Stimulated activated naive CD8-positive, alpha-beta T cell treated with anti-CD3 and anti-CD28 coated beads, Interleukin-15, amount 100 ng/mL, for 72 hours (primary cell): Measurements from ENCODE around the gene PRRG4.
A peak's percentile ranks its signal among the peaks of the same experiment; 100 is the strongest.
"Not testable (repeated sequence)": the region's sequence is repeated elsewhere in the genome, so short reads cannot be mapped to it uniquely, and the experiment has no call there.

Source experiments
- ATAC-seq: fragments of 150-1000 bp; cut with Tn5 transposase; 2 replicates; pipeline ENCODE4 v1.10.0; 2021; ENCODE audit warnings: mild to moderate bottlenecking, moderate library complexity
- DNase-seq, 2 donors: peaks; one replicate each; pipeline ENCODE4 v3.0.0; 2021 to 2022
- H3K27ac Mint-ChIP-seq, 2 donors: one replicate each; pipeline ENCODE4 v1.8.0; 2022; ENCODE audit warnings: mild to moderate bottlenecking in 2 of 2, mixed read lengths in 2 of 2, moderate library complexity in 2 of 2
- H3K27me3 Mint-ChIP-seq: one replicate; pipeline ENCODE4 v1.8.0; 2022; ENCODE audit warnings: mixed read lengths
- H3K4me1 Mint-ChIP-seq: one replicate; pipeline ENCODE4 v1.8.0; 2022; ENCODE audit warnings: mild to moderate bottlenecking, mixed read lengths
- H3K4me3 Mint-ChIP-seq, 2 donors: one replicate each; pipeline ENCODE4 v1.8.0; 2022; ENCODE audit warnings: mild to moderate bottlenecking in 2 of 2, mixed read lengths in 2 of 2, moderate library complexity in 1 of 2
- H3K9me3 Mint-ChIP-seq, 2 donors: one replicate each; pipeline ENCODE4 v1.8.0; 2022; ENCODE audit warnings: mixed read lengths in 2 of 2

The PRRG4 gene

GRCh38 chr11:32821517-32821916, 8.2 kb upstream of the PRRG4 start:
- Mint-ChIP-seq H3K27ac (no peak overlapping the region), H3K4me1 (peaks cover 17% of the 10 kb centered on the region), H3K27me3 (no peaks in the 10 kb centered on the region), H3K4me3 (peak overlapping the region; percentile 13 to 22), H3K9me3 (no peaks in the 10 kb centered on the region)
- DNase-seq: no peak
- ATAC-seq: peak; percentile 72

GRCh38 chr11:32821917-32822560, 7.7 kb upstream of the PRRG4 start:
- Mint-ChIP-seq H3K4me3 (peak overlapping the region in 1 of 2 donors; percentile 22), H3K27ac (no peak overlapping the region), H3K4me1 (peaks cover 17% of the 10 kb centered on the region), H3K9me3 (no peaks in the 10 kb centered on the region), H3K27me3 (no peaks in the 10 kb centered on the region)
- DNase-seq (no peak), ATAC-seq (no peak)

- H3K4me3 Mint-ChIP-seq: not testable (repeated sequence)
These were observed 6.1 kb upstream of the PRRG4 start for GRCh38 chr11:32823617-32824016.

GRCh38 chr11:32826113-32826512, 3.6 kb upstream of the PRRG4 start:
- H3K4me1 Mint-ChIP-seq: peaks cover 21% of the 10 kb centered on the region
- H3K9me3 Mint-ChIP-seq: no peaks in the 10 kb centered on the region
- ATAC-seq: no peak
- DNase-seq: no peak
- H3K4me3 Mint-ChIP-seq: no peak overlapping the region
- H3K27ac Mint-ChIP-seq: no peak overlapping the region
- peaks cover 19% of the 10 kb centered on the region for H3K27me3 Mint-ChIP-seq

More at GRCh38 chr11:32823617-32824016, 6.1 kb upstream of the PRRG4 start:
- DNase-seq, H3K27me3 Mint-ChIP-seq, H3K9me3 Mint-ChIP-seq, ATAC-seq: not testable (repeated sequence)
- peaks cover 17% of the 10 kb centered on the region for H3K4me1 Mint-ChIP-seq
- H3K27ac Mint-ChIP-seq: peak overlapping the region in 1 of 2 donors; percentile 66

- Mint-ChIP-seq H3K4me3 (no peak overlapping the region), H3K9me3 (no peaks in the 10 kb centered on the region), H3K27ac (no peak overlapping the region), H3K4me1 (peaks cover 10% of the 10 kb centered on the region), H3K27me3 (peaks cover 30% of the 10 kb centered on the region)
- no peak for ATAC-seq
- no peak for DNase-seq
These were observed 2.5 kb upstream of the PRRG4 start for GRCh38 chr11:32827276-32827675.

- Mint-ChIP-seq H3K4me3 (peak overlapping the region; percentile 91 to 93), H3K4me1 (peaks cover 8% of the 10 kb centered on the region), H3K27me3 (peaks cover 38% of the 10 kb centered on the region), H3K9me3 (no peaks in the 10 kb centered on the region), H3K27ac (peak overlapping the region; percentile 77 to 91)
- DNase-seq (no peak), ATAC-seq (peak; percentile 54)
These were observed 509 bp upstream of the PRRG4 start for GRCh38 chr11:32829157-32829679.

GRCh38 chr11:32830413-32830738, 649 bp downstream of the PRRG4 start:
- Mint-ChIP-seq H3K9me3 (no peaks in the 10 kb centered on the region), H3K27me3 (peaks cover 38% of the 10 kb centered on the region), H3K4me1 (peaks cover 8% of the 10 kb centered on the region), H3K4me3 (peak overlapping the region; percentile 91 to 93), H3K27ac (peak overlapping the region in 1 of 2 donors; percentile 85)
- ATAC-seq (no peak), DNase-seq (no peak)

- Mint-ChIP-seq H3K4me3 (peak overlapping the region; percentile 91 to 93), H3K27ac (no peak overlapping the region), H3K4me1 (peaks cover 8% of the 10 kb centered on the region), H3K9me3 (no peaks in the 10 kb centered on the region), H3K27me3 (peaks cover 38% of the 10 kb centered on the region)
- DNase-seq (no peak), ATAC-seq (no peak)
These were observed 1.1 kb downstream of the PRRG4 start for GRCh38 chr11:32830796-32831195.

- Mint-ChIP-seq H3K27ac (no peak overlapping the region), H3K9me3 (no peaks in the 10 kb centered on the region), H3K27me3 (peaks cover 38% of the 10 kb centered on the region), H3K4me3 (no peak overlapping the region), H3K4me1 (peaks cover 8% of the 10 kb centered on the region)
- ATAC-seq: no peak
- no peak for DNase-seq
These were observed 1.5 kb downstream of the PRRG4 start for GRCh38 chr11:32831221-32831620.

GRCh38 chr11:32833921-32834320, 4.2 kb downstream of the PRRG4 start:
- DNase-seq (no peak), ATAC-seq (no peak)
- H3K27ac Mint-ChIP-seq: no peak overlapping the region
- H3K4me3 Mint-ChIP-seq: no peak overlapping the region
- H3K27me3 Mint-ChIP-seq: peaks cover 40% of the 10 kb centered on the region
- peaks cover 5% of the 10 kb centered on the region for H3K4me1 Mint-ChIP-seq
- H3K9me3 Mint-ChIP-seq: no peaks in the 10 kb centered on the region

GRCh38 chr11:32836946-32837345, 7.2 kb downstream of the PRRG4 start:
- DNase-seq (no peak), ATAC-seq (no peak)
- H3K27ac Mint-ChIP-seq: no peak overlapping the region
- H3K4me3 Mint-ChIP-seq: no peak overlapping the region
- H3K4me1 Mint-ChIP-seq: no peaks in the 10 kb centered on the region
- no peaks in the 10 kb centered on the region for H3K9me3 Mint-ChIP-seq
- H3K27me3 Mint-ChIP-seq: peaks cover 20% of the 10 kb centered on the region

GRCh38 chr11:32838505-32839274, 9.0 kb downstream of the PRRG4 start:
- peak; percentile 55 for ATAC-seq
- Mint-ChIP-seq H3K4me1 (no peaks in the 10 kb centered on the region), H3K27ac (no peak overlapping the region), H3K27me3 (peaks cover 14% of the 10 kb centered on the region), H3K9me3 (no peaks in the 10 kb centered on the region), H3K4me3 (no peak overlapping the region)
- DNase-seq: no peak

- Mint-ChIP-seq H3K27me3 (peaks cover 18% of the 10 kb centered on the region), H3K9me3 (no peaks in the 10 kb centered on the region), H3K4me1 (no peaks in the 10 kb centered on the region), H3K27ac (no peak overlapping the region), H3K4me3 (no peak overlapping the region)
- ATAC-seq: no peak
- no peak for DNase-seq
These were observed 9.6 kb downstream of the PRRG4 start for GRCh38 chr11:32839308-32839707.

GRCh38 chr11:32840587-32840986, 10.9 kb downstream of the PRRG4 start:
- no peaks in the 10 kb centered on the region for H3K4me1 Mint-ChIP-seq
- H3K27me3 Mint-ChIP-seq: peaks cover 18% of the 10 kb centered on the region
- DNase-seq: no peak
- no peak overlapping the region for H3K4me3 Mint-ChIP-seq
- no peak for ATAC-seq
- H3K27ac Mint-ChIP-seq: no peak overlapping the region
- no peaks in the 10 kb centered on the region for H3K9me3 Mint-ChIP-seq

GRCh38 chr11:32843544-32843943, 13.8 kb downstream of the PRRG4 start:
- peak overlapping the region in 1 of 2 donors; percentile 35 for H3K27ac Mint-ChIP-seq
- H3K9me3 Mint-ChIP-seq: no peaks in the 10 kb centered on the region
- no peak for DNase-seq
- peaks cover 16% of the 10 kb centered on the region for H3K27me3 Mint-ChIP-seq
- no peaks in the 10 kb centered on the region for H3K4me1 Mint-ChIP-seq
- no peak overlapping the region for H3K4me3 Mint-ChIP-seq
- no peak for ATAC-seq

- Mint-ChIP-seq H3K27ac (no peak overlapping the region), H3K4me1 (no peaks in the 10 kb centered on the region), H3K9me3 (no peaks in the 10 kb centered on the region), H3K27me3 (peaks cover 15% of the 10 kb centered on the region), H3K4me3 (no peak overlapping the region)
- no peak for ATAC-seq
- DNase-seq: no peak
These were observed 17.8 kb downstream of the PRRG4 start for GRCh38 chr11:32847511-32847910.
